ENCODE results near the gene SLC25A2. TPM values are rescaled to one million over a fixed set of nuclear protein-coding genes. Genes with fewer than 3 reads are reported as not detected.
"Not testable (repeated sequence)": the region's sequence is repeated elsewhere in the genome, so short reads cannot be mapped to it uniquely, and the experiment has no call there.

SLC25A2 gene
- polyA plus RNA-seq, 1 experiment = not detected

GRCh38 chr5:141320225-141321169 is 16.6 kb upstream of the SLC25A2 start, which contains the start of gene TAF7:
TAF7 (minus strand) TSS chr5:141320784; CDS start chr5:141320044, 740 bp downstream.
- POLR2A ChIA-PET = interaction anchor here (0.6 to 1.8 kb wide), 9 partner anchors 9 to 363 kb away, joined by 3 to 12 read pairs (median 4); partner anchors contain the start of genes PCDHGA1 and PCDHGA2
- CTCF ChIA-PET = interaction anchor here (0.5 to 5.9 kb wide), 39 partner anchors 9 to 604 kb away, joined by 3 to 86 read pairs (median 4); partner anchors contain the start of genes PCDHB11, PCDHB14, PCDHB16 and PCDHB9
- peaks cover 48% of the 10 kb centered on the region for H3K9me3 ChIP-seq (ENCODE audit: control insufficient read depth, insufficient read depth, low read length)

GRCh38 chr5:141319699-141320098 is 15.8 kb upstream of the SLC25A2 start:
- peak overlapping the region; percentile 84 for H3K4me3 ChIP-seq (ENCODE audit: low read depth, low read length)
- DNase-seq (ENCODE audit: low read depth, low spot score) = no peak
- H3K27ac ChIP-seq (ENCODE audit: low read depth, low read length) = no peak overlapping the region
- peaks cover 52% of the 10 kb centered on the region for H3K9me3 ChIP-seq (ENCODE audit: control insufficient read depth, insufficient read depth, low read length)
- ChIA-PET POLR2A (interaction anchor here (1.1 to 1.8 kb wide), 5 partner anchors 9 to 244 kb away, joined by 3 to 12 read pairs (median 6); partner anchors contain the start of genes PCDHGA1 and PCDHGA2), CTCF (interaction anchor here (0.6 to 5.9 kb wide), 33 partner anchors 8 to 603 kb away, joined by 3 to 86 read pairs (median 4); partner anchors contain the start of genes PCDHB14, PCDHB16, PCDHB9 and PCDHGA1)
- no peaks in the 10 kb centered on the region for H3K27me3 ChIP-seq (ENCODE audit: control insufficient read depth, insufficient read depth, low read length)
- TF ChIP-seq CTCF (IDR thresholded peaks at IDR 0.05; ENCODE audit: low read depth, low read length) = no peak

More at GRCh38 chr5:141320225-141321169, 16.6 kb upstream of the SLC25A2 start, which contains the start of gene TAF7:
- H3K27me3 ChIP-seq (ENCODE audit: control insufficient read depth, insufficient read depth, low read length) = no peaks in the 10 kb centered on the region
- TF ChIP-seq CTCF (IDR thresholded peaks at IDR 0.05; ENCODE audit: low read depth, low read length) = peak; percentile 88
- DNase-seq (ENCODE audit: low read depth, low spot score) = peak; percentile 84
- H3K4me3 ChIP-seq (ENCODE audit: low read depth, low read length) = peak within 1 kb of the TSS; percentile 84
- H3K27ac ChIP-seq (ENCODE audit: low read depth, low read length) = peak within 1 kb of the TSS; percentile 99

- ChIA-PET CTCF (interaction anchor here (0.9 to 5.9 kb wide), 17 partner anchors 9 to 248 kb away, joined by 3 to 86 read pairs (median 4); partner anchors contain the start of genes PCDHB14, PCDHB16, PCDHB9 and PCDHGA1), POLR2A (no interaction called here)
- Histone ChIP-seq H3K9me3 (ENCODE audit: control insufficient read depth, insufficient read depth, low read length) (peaks cover 52% of the 10 kb centered on the region), H3K27me3 (ENCODE audit: control insufficient read depth, insufficient read depth, low read length) (no peaks in the 10 kb centered on the region), H3K27ac (ENCODE audit: low read depth, low read length) (no peak overlapping the region), H3K4me3 (ENCODE audit: low read depth, low read length) (no peak overlapping the region)
- DNase-seq (ENCODE audit: low read depth, low spot score) = no peak
- no peak for TF ChIP-seq CTCF (IDR thresholded peaks at IDR 0.05; ENCODE audit: low read depth, low read length)
These were observed 15.4 kb upstream of the SLC25A2 start for GRCh38 chr5:141319202-141319601.

- CTCF ChIA-PET = interaction anchor here (0.7 to 1.7 kb wide), 2 partner anchors 247 to 251 kb away, joined by 4 to 7 read pairs; no protein-coding TSS in a partner anchor
- DNase-seq (ENCODE audit: low read depth, low spot score); H3K4me3 ChIP-seq (ENCODE audit: low read depth, low read length); H3K27ac ChIP-seq (ENCODE audit: low read depth, low read length); POLR2A ChIA-PET; H3K27me3 ChIP-seq (ENCODE audit: control insufficient read depth, insufficient read depth, low read length): not testable (repeated sequence)
- peaks cover 59% of the 10 kb centered on the region for H3K9me3 ChIP-seq (ENCODE audit: control insufficient read depth, insufficient read depth, low read length)
These were observed 13.1 kb upstream of the SLC25A2 start for GRCh38 chr5:141316963-141317362.

GRCh38 chr5:141313711-141314110 is 9.9 kb upstream of the SLC25A2 start:
- ChIA-PET CTCF (no interaction called here), POLR2A (no interaction called here)
- H3K9me3 ChIP-seq (ENCODE audit: control insufficient read depth, insufficient read depth, low read length) = peaks cover 40% of the 10 kb centered on the region
- no peaks in the 10 kb centered on the region for H3K27me3 ChIP-seq (ENCODE audit: control insufficient read depth, insufficient read depth, low read length)
- no peak for TF ChIP-seq CTCF (IDR thresholded peaks at IDR 0.05; ENCODE audit: low read depth, low read length)
- no peak for DNase-seq (ENCODE audit: low read depth, low spot score)
- H3K27ac ChIP-seq (ENCODE audit: low read depth, low read length) = no peak overlapping the region
- H3K4me3 ChIP-seq (ENCODE audit: low read depth, low read length) = no peak overlapping the region

Measured in AG04450 (cell line).